Gastrocnemius medialis (tissue), 4 donors: ENCODE measurements around the gene MTRR.

ENCODE experiments used
- CTCF ChIP-seq, 5 experiments: fragments of 450-650 bp in 3 of 5; fragments of 200-600 bp in 2 of 5; sonication (generic) in 2 of 5; IDR thresholded peaks in 4 of 5; conservative IDR thresholded peaks in 1 of 5; 1 replicate in 4 of 5; 2 replicates in 1 of 5; pipeline ENCODE4 v1.5.1; 2016 to 2019; ENCODE audit warnings: antibody characterized with exemption in 5 of 5, mild to moderate bottlenecking in 3 of 5, moderate library complexity in 3 of 5
- POLR2A ChIP-seq, 2 donors: fragments of 450-650 bp; IDR thresholded peaks; one replicate each; pipeline ENCODE4 v1.6.1; 2017; ENCODE audit warnings: antibody characterized with exemption in 2 of 2, mild to moderate bottlenecking in 2 of 2, moderate library complexity in 2 of 2

GRCh38 chr5:7846327-7846726, 22.6 kb upstream of the MTRR start:
- TF ChIP-seq CTCF (IDR thresholded peaks at IDR 0.05 in 4 of 5, conservative IDR thresholded peaks at IDR 0.05 in 1 of 5) (no peak), POLR2A (IDR thresholded peaks at IDR 0.05) (no peak)
